UCSD-AML1 (cell line): ENCODE measurements around the gene PNKP.
A peak's percentile ranks its signal among the peaks of the same experiment; 100 is the strongest.

Experiments
- DNase-seq: peaks from one replicate; lab custom pipeline; 2025; ENCODE audit not compliant: unreplicated experiment; lab: John Stamatoyannopoulos, UW

Gene PNKP

GRCh38 chr19:49860336-49861102, 6.9 kb downstream of the PNKP start:
- DNase-seq = no peak

- no peak for DNase-seq
Measured at GRCh38 chr19:49859682-49860335, 7.6 kb downstream of the PNKP start.

GRCh38 chr19:49858088-49858985, 9.0 kb downstream of the PNKP start:
- no peak for DNase-seq

GRCh38 chr19:49857838-49858087, 9.6 kb downstream of the PNKP start:
- no peak for DNase-seq

GRCh38 chr19:49857061-49857837, 10.1 kb downstream of the PNKP start:
- no peak for DNase-seq

GRCh38 chr19:49856574-49857021, 10.8 kb downstream of the PNKP start:
- no peak for DNase-seq

GRCh38 chr19:49855676-49856573, 11.5 kb downstream of the PNKP start:
- no peak for DNase-seq

- DNase-seq = no peak
Measured at GRCh38 chr19:49855277-49855675, 12.1 kb downstream of the PNKP start.

GRCh38 chr19:49854378-49855263, 12.8 kb downstream of the PNKP start:
- no peak for DNase-seq

GRCh38 chr19:49853852-49854377, 13.5 kb downstream of the PNKP start:
- no peak for DNase-seq

- DNase-seq = no peak
Measured at GRCh38 chr19:49852631-49853126, 14.7 kb downstream of the PNKP start.

GRCh38 chr19:49851456-49852259, 15.7 kb downstream of the PNKP start:
- no peak for DNase-seq

- peak; percentile 94 for DNase-seq
Measured at GRCh38 chr19:49850487-49851342, 16.7 kb downstream of the PNKP start, which contains the start of gene PTOV1. TSS of gene PTOV1 (plus strand) at chr19:49851159.

GRCh38 chr19:49850221-49850486, 17.2 kb downstream of the PNKP start:
- no peak for DNase-seq

GRCh38 chr19:49849433-49850220, 17.7 kb downstream of the PNKP start:
- DNase-seq = no peak

GRCh38 chr19:49848938-49849337, 18.4 kb downstream of the PNKP start:
- DNase-seq = no peak
